Kidney (tissue), 14 donors: ENCODE results near the gene RUNX1. TPM values are rescaled to one million over a fixed set of nuclear protein-coding genes. Genes with fewer than 3 reads are reported as not detected.
A peak's percentile ranks its signal among the peaks of the same experiment; 100 is the strongest.

ENCODE experiments used
- DNase-seq, 5 donors: peaks; one replicate each; pipeline ENCODE4 v3.0.0-alpha.2; 2013 to 2020
- FAIRE-seq: peaks from 2 replicates; lab custom pipeline; 2012; peaks lifted over from hg19 to GRCh38; lab: Jason Lieb, UNC
- H3K27ac ChIP-seq, 2 donors: one replicate each; pipeline ENCODE4 v1.7.0; 2013; ENCODE audit warnings: low read depth in 2 of 2, low read length in 2 of 2, inconsistent platforms in 1 of 2
- H3K27me3 ChIP-seq: one replicate; pipeline ENCODE4 v1.7.1; 2013; ENCODE audit warnings: low read length, inconsistent platforms; ENCODE audit not compliant: control insufficient read depth, insufficient read depth
- H3K36me3 ChIP-seq, 3 donors: one replicate each; pipeline versions ENCODE4 v1.7.0 to v1.7.1; 2013; ENCODE audit warnings: low read length in 3 of 3, control low read depth in 1 of 3, inconsistent platforms in 1 of 3; ENCODE audit not compliant: insufficient read depth in 3 of 3, control insufficient read depth in 2 of 3
- H3K4me1 ChIP-seq, 3 donors: one replicate each; pipeline versions ENCODE4 v1.7.0 to v1.7.1; 2013; ENCODE audit warnings: low read length in 3 of 3, inconsistent platforms in 1 of 3, low read depth in 1 of 3; ENCODE audit not compliant: control insufficient read depth in 2 of 3, insufficient read depth in 2 of 3
- H3K4me3 ChIP-seq, 3 donors: one replicate each; pipeline versions ENCODE4 v1.7.0 to v1.8.1; 2013; ENCODE audit warnings: low read length in 3 of 3, control low read depth in 1 of 3, inconsistent platforms in 1 of 3
- H3K9ac ChIP-seq, 3 donors: one replicate each; pipeline versions ENCODE4 v1.7.0 to v1.7.1; 2013; ENCODE audit warnings: low read length in 3 of 3, control low read depth in 1 of 3, inconsistent platforms in 1 of 3
- H3K9me3 ChIP-seq, 3 donors: one replicate each; pipeline versions ENCODE4 v1.7.0 to v1.7.1; 2013; ENCODE audit warnings: low read length in 3 of 3, control low read depth in 1 of 3, inconsistent platforms in 1 of 3; ENCODE audit not compliant: control insufficient read depth in 2 of 3, insufficient read depth in 1 of 3
- intact Hi-C: fragments of 100-400 bp; cut with DNase I; formaldehyde crosslinking; loops from one replicate; pipeline ENCODE4 v1.11.1; 2022
- polyA plus RNA-seq: library from polyadenylated mRNA; stranded (reverse); fragments of 350-450 nt; fragmentation: Illumina TruSeq; extraction: RNeasy Lipid Tissue Mini Kit (QIAGEN cat#74804); gene quantifications from one replicate; pipeline ENCODE4 v1.2.3, GENCODE V29; 2014; ENCODE audit warnings: low read depth, low replicate concordance; ENCODE audit not compliant: insufficient read depth
- total RNA-seq: library from RNA; stranded (reverse); fragmentation: NEBNext Ultra II Directional; extraction: Animal tissue kit (Norgen Biotek cat#: 25700); gene quantifications from one replicate; pipeline ENCODE4 v1.2.1, GENCODE V29; 2021
- TF ChIP-seq, protein P1 (sequence below): IDR thresholded peaks from 3 replicates; pipeline ENCODE4 v1.5.1; 2012; ENCODE audit warnings: mild to moderate bottlenecking, moderate library complexity, borderline replicate concordance; ENCODE audit not compliant: insufficient read depth; ENCODE audit errors: extremely low read depth
- donor health status: control.
- donor health status: control.
- donor health status: control.
- donor health status: control.
- donor health status: control.
- donor health status: DM: yes; HTN: yes; CAD: no.
- donor health status: Normal renal cell carcinoma (clear cell type).

The RUNX1 gene
- total and polyA plus RNA-seq, 2 donors from 2014 or later = 1.3 to 58.0 TPM

DNA sequence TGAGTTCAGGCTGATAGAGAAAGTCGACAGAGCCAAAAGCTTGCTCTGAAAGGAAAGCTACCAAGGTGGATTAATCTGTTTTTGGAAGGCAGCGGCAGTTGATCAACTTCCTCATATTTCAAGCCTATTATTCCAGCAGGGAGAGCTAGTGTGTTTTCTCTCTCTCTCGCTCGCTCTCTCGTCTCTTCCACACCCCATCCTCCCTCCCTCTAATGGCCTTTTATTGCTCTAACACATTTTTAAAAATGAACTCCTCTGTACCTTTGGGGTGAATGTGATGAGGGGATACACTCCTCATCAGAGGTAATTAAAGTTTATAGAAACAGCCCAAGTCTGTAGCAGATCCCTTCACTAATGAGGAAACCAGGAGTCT, 253.9 kb downstream of the RUNX1 start:
- peak in 2 of 5 donors; percentile 57 to 58 for DNase-seq
- H3K4me1 ChIP-seq = peaks cover 0 to 3% (median 3%) of the 10 kb centered on the region in 3 donors

DNA sequence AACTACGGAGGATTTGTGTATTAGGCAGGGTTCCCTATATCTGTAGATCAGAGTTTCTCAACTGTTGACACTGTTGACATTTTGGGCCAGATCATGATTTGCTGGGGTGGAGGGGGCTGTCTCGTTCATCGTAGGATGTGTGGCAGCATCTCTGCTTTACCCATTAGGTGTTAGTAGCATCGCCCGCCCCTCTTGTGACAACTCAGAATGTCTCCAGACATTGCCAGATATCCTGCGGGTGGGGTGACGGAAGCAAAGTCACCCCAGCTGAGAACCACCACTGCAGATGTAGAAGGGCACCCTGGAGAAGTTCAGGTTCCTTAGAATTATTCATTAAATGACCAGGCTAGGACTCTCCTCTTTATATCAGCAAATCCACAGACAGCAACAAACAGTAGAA, 254.4 kb downstream of the RUNX1 start:
- H3K9me3 ChIP-seq = no peaks in the 10 kb centered on the region
- H3K4me3 ChIP-seq = no peak overlapping the region
- DNase-seq = no peak
- H3K27me3 ChIP-seq = no peaks in the 10 kb centered on the region
- FAIRE-seq = no peak
- TF ChIP-seq, protein P1, sequence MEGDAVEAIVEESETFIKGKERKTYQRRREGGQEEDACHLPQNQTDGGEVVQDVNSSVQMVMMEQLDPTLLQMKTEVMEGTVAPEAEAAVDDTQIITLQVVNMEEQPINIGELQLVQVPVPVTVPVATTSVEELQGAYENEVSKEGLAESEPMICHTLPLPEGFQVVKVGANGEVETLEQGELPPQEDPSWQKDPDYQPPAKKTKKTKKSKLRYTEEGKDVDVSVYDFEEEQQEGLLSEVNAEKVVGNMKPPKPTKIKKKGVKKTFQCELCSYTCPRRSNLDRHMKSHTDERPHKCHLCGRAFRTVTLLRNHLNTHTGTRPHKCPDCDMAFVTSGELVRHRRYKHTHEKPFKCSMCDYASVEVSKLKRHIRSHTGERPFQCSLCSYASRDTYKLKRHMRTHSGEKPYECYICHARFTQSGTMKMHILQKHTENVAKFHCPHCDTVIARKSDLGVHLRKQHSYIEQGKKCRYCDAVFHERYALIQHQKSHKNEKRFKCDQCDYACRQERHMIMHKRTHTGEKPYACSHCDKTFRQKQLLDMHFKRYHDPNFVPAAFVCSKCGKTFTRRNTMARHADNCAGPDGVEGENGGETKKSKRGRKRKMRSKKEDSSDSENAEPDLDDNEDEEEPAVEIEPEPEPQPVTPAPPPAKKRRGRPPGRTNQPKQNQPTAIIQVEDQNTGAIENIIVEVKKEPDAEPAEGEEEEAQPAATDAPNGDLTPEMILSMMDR = no peak
- H3K9ac ChIP-seq = no peak overlapping the region
- H3K36me3 ChIP-seq = no peaks in the 10 kb centered on the region
- H3K4me1 ChIP-seq = peaks cover 0 to 3% (median 3%) of the 10 kb centered on the region in 3 donors
- intact Hi-C loops = no loop called here
- H3K27ac ChIP-seq = no peak overlapping the region

More for the DNA sequence above, 253.9 kb downstream of the RUNX1 start:
- no peaks in the 10 kb centered on the region for H3K9me3 ChIP-seq
- H3K36me3 ChIP-seq = no peaks in the 10 kb centered on the region
- intact Hi-C loops = no loop called here
- no peak overlapping the region for H3K4me3 ChIP-seq
- TF ChIP-seq, protein P1 = no peak
- H3K27me3 ChIP-seq = no peaks in the 10 kb centered on the region
- H3K27ac ChIP-seq = no peak overlapping the region
- FAIRE-seq = no peak
- no peak overlapping the region for H3K9ac ChIP-seq

DNA sequence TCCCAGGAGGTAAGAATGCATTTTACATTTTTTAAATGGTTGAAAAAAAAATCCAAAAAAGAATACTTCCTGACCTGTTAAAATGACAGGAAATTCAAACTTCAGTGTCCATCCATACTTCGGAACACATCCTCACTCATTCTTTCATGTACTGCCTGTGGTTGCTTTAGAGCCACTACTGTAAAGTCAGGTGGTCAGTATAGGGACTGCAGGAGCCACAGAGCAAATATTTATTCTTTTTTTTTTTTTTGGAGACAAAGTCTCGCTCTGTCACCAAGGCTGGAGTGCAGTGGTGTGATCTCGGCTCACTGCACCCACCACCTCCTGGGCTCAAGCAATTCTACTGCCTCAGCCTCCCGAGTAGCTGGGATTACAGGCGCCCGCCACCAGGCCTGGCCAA, 255.6 kb downstream of the RUNX1 start:
- H3K9me3 ChIP-seq = no peaks in the 10 kb centered on the region
- H3K4me3 ChIP-seq = no peak overlapping the region
- H3K4me1 ChIP-seq = peaks cover 0 to 3% (median 3%) of the 10 kb centered on the region in 3 donors
- no peaks in the 10 kb centered on the region for H3K36me3 ChIP-seq
- intact Hi-C loops = no loop called here
- H3K9ac ChIP-seq = no peak overlapping the region
- H3K27ac ChIP-seq = no peak overlapping the region
- DNase-seq (no peak), FAIRE-seq (no peak)
- TF ChIP-seq, protein P1 = no peak
- no peaks in the 10 kb centered on the region for H3K27me3 ChIP-seq

DNA sequence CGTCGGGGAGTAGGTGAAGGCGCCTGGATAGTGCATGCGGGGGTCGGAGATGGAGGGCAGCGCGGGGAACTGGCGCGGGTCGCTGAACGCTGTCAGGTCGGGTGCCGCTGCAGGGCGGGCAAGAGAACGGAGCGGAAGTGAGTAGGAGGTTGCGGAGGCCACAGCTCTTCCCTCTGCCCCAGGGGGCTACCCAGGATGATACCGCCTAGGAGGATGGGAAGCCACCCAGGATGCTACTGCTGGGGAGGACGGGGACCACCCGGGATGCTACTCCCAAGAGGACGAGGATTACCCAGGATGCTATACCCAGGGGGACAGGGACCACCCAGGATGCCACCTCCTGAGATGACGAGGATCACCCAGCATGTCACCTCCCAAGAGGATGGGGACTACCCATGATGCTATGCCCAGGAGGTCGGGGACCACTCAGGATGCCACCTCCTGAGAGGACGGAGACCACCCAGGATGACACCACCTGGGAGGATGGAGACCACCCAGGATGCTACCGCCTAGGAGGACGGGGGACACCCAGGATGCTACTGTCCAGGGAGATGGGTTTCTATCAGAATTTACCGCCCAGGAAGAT, 256.5 kb downstream of the RUNX1 start:
- TF ChIP-seq, protein P1 = no peak
- H3K36me3 ChIP-seq = no peaks in the 10 kb centered on the region
- intact Hi-C loops = no loop called here
- no peak overlapping the region for H3K27ac ChIP-seq
- DNase-seq (no peak), FAIRE-seq (no peak)
- H3K27me3 ChIP-seq = no peaks in the 10 kb centered on the region
- no peak overlapping the region for H3K4me3 ChIP-seq
- no peak overlapping the region for H3K9ac ChIP-seq
- H3K9me3 ChIP-seq = no peaks in the 10 kb centered on the region
- H3K4me1 ChIP-seq = peaks cover 0 to 3% (median 3%) of the 10 kb centered on the region in 3 donors
